ENCODE measurements around the gene HABP2.

Gene HABP2

DNA sequence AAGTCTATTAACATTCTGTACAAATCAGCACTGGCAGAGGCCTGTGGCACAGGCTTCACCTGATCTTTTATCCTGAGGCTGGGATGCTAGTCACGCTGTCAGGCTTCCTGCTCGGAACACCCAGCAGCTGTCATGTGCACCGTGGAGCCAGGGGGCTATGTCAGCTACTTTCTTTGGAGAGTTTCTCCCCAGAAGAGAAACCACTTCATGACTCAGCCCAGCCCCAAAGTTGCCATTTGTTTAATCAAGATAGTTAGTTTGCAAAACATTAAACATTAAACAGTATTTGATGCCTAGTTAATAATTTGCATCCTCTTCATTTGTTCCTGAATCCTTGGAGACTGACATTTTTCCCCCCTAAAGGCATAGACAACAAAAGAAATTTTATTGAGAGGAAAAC, at the start of gene HABP2:
HABP2 (plus strand) TSS at position 353 of the 400 bp plus-strand sequence. CDS start 69 bp downstream, outside the sequence.
- Histone ChIP-seq H3K36me3 (ENCODE audit: control insufficient read depth in 2 of 2, insufficient read depth in 2 of 2, low read length in 2 of 2) (no peaks in the 10 kb centered on the region), H3K4me3 (ENCODE audit: low read length in 2 of 2) (no peak within 1 kb of the TSS), H3K27me3 (ENCODE audit: control insufficient read depth in 2 of 2, insufficient read depth in 2 of 2, low read length in 2 of 2) (no peaks in the 10 kb centered on the region), H3K4me1 (ENCODE audit: control insufficient read depth in 2 of 2, insufficient read depth in 2 of 2, low read length in 2 of 2) (no peaks in the 10 kb centered on the region), H3K27ac (ENCODE audit: low read depth in 2 of 2, low read length in 2 of 2) (no peak within 1 kb of the TSS), H3K9me3 (ENCODE audit: control insufficient read depth in 2 of 2, low read length in 2 of 2) (no peaks in the 10 kb centered on the region), H3K9ac (ENCODE audit: low read depth in 1 of 2, low read length in 2 of 2) (no peak within 1 kb of the TSS)

GRCh38 chr10:113503930-113504329, 48.9 kb upstream of the HABP2 start:
- no peak overlapping the region for H3K9ac ChIP-seq (ENCODE audit: low read depth in 1 of 2, low read length in 2 of 2)
- H3K4me3 ChIP-seq (ENCODE audit: low read length in 2 of 2), result no peak overlapping the region
- no peaks in the 10 kb centered on the region for H3K27me3 ChIP-seq (ENCODE audit: control insufficient read depth in 2 of 2, insufficient read depth in 2 of 2, low read length in 2 of 2)
- H3K36me3 ChIP-seq (ENCODE audit: control insufficient read depth in 2 of 2, insufficient read depth in 2 of 2, low read length in 2 of 2), result no peaks in the 10 kb centered on the region
- no peak overlapping the region for H3K27ac ChIP-seq (ENCODE audit: low read depth in 2 of 2, low read length in 2 of 2)
- H3K4me1 ChIP-seq (ENCODE audit: control insufficient read depth in 2 of 2, insufficient read depth in 2 of 2, low read length in 2 of 2), result no peaks in the 10 kb centered on the region
- no peaks in the 10 kb centered on the region for H3K9me3 ChIP-seq (ENCODE audit: control insufficient read depth in 2 of 2, low read length in 2 of 2)

DNA sequence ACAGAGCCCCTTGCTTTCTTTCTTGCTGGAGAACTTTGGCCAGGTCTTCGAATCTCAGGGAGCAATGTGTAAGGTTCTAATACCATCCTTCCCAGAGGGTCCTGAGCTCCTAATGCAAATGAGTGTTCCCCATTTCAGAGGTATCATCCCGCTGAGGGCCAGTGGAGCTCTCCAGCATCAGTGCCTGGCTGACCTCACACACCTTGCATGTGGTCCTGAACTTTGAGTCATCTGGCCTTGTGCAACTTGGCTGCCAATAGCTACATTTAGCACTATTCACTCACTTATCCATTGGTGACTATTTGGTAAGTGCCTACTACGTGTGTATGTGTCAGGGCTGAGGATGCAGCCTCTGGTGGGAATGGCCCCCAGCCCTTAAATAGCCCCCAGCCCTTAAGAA, 48.4 kb upstream of the HABP2 start:
- H3K27ac ChIP-seq (ENCODE audit: low read depth in 2 of 2, low read length in 2 of 2), result no peak overlapping the region
- no peak overlapping the region for H3K9ac ChIP-seq (ENCODE audit: low read depth in 1 of 2, low read length in 2 of 2)
- no peaks in the 10 kb centered on the region for H3K9me3 ChIP-seq (ENCODE audit: control insufficient read depth in 2 of 2, low read length in 2 of 2)
- H3K4me1 ChIP-seq (ENCODE audit: control insufficient read depth in 2 of 2, insufficient read depth in 2 of 2, low read length in 2 of 2), result no peaks in the 10 kb centered on the region
- H3K36me3 ChIP-seq (ENCODE audit: control insufficient read depth in 2 of 2, insufficient read depth in 2 of 2, low read length in 2 of 2), result no peaks in the 10 kb centered on the region
- no peak overlapping the region for H3K4me3 ChIP-seq (ENCODE audit: low read length in 2 of 2)
- no peaks in the 10 kb centered on the region for H3K27me3 ChIP-seq (ENCODE audit: control insufficient read depth in 2 of 2, insufficient read depth in 2 of 2, low read length in 2 of 2)

GRCh38 chr10:113506476-113506875, 46.4 kb upstream of the HABP2 start:
- H3K36me3 ChIP-seq (ENCODE audit: control insufficient read depth in 2 of 2, insufficient read depth in 2 of 2, low read length in 2 of 2), result no peaks in the 10 kb centered on the region
- H3K27me3 ChIP-seq (ENCODE audit: control insufficient read depth in 2 of 2, insufficient read depth in 2 of 2, low read length in 2 of 2), result no peaks in the 10 kb centered on the region
- no peaks in the 10 kb centered on the region for H3K4me1 ChIP-seq (ENCODE audit: control insufficient read depth in 2 of 2, insufficient read depth in 2 of 2, low read length in 2 of 2)
- H3K4me3 ChIP-seq (ENCODE audit: low read length in 2 of 2), result no peak overlapping the region
- H3K27ac ChIP-seq (ENCODE audit: low read depth in 2 of 2, low read length in 2 of 2), result no peak overlapping the region
- H3K9ac ChIP-seq (ENCODE audit: low read depth in 1 of 2, low read length in 2 of 2), result no peak overlapping the region
- H3K9me3 ChIP-seq (ENCODE audit: control insufficient read depth in 2 of 2, low read length in 2 of 2), result no peaks in the 10 kb centered on the region

DNA sequence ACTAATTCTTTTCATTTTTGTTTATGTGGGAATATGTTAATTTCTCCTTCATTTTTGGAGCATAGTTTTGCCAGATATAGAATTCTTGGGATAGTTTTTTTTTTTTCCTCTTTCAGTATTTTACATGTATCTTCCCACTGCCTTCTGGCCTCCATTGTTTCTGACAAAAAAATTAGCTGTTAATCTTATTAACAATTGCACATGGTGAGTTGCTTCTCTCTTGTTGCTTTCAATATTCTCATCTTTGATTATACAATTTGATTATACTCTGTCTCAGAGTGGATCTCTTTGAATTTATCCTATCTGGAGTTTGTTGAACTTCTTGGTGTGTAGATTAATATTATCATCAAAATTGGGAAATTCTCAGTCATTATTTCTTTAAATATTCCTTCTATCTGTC, 41.4 kb upstream of the HABP2 start:
- Histone ChIP-seq H3K9me3 (ENCODE audit: control insufficient read depth in 2 of 2, low read length in 2 of 2) (no peaks in the 10 kb centered on the region), H3K27me3 (ENCODE audit: control insufficient read depth in 2 of 2, insufficient read depth in 2 of 2, low read length in 2 of 2) (peaks cover 0 to 2% of the 10 kb centered on the region in 2 donors), H3K4me1 (ENCODE audit: control insufficient read depth in 2 of 2, insufficient read depth in 2 of 2, low read length in 2 of 2) (no peaks in the 10 kb centered on the region), H3K36me3 (ENCODE audit: control insufficient read depth in 2 of 2, insufficient read depth in 2 of 2, low read length in 2 of 2) (no peaks in the 10 kb centered on the region), H3K9ac (ENCODE audit: low read depth in 1 of 2, low read length in 2 of 2) (no peak overlapping the region), H3K4me3 (ENCODE audit: low read length in 2 of 2) (no peak overlapping the region), H3K27ac (ENCODE audit: low read depth in 2 of 2, low read length in 2 of 2) (no peak overlapping the region)

DNA sequence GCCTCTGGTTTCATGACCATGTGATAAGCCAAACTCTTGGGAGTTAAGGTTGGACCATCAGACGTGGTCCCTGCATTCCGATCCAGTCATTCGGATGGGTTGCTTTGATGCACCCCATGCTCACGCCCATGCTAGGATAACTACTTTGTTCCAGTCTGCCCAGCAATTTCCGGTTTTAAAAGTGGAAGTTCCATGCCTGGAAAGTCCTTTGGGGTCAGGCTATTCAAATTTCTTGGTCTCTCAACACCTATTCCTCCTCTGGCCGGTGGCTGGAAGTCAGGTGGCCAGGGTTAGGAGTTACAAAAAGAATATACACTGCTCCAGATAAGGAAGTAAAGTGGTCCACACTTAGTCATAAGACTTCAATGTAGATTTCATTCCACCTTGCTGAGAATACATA, 37.7 kb upstream of the HABP2 start:
- Histone ChIP-seq H3K9ac (ENCODE audit: low read depth in 1 of 2, low read length in 2 of 2) (no peak overlapping the region), H3K27me3 (ENCODE audit: control insufficient read depth in 2 of 2, insufficient read depth in 2 of 2, low read length in 2 of 2) (peaks cover 0 to 2% of the 10 kb centered on the region in 2 donors), H3K9me3 (ENCODE audit: control insufficient read depth in 2 of 2, low read length in 2 of 2) (no peaks in the 10 kb centered on the region), H3K27ac (ENCODE audit: low read depth in 2 of 2, low read length in 2 of 2) (no peak overlapping the region), H3K4me3 (ENCODE audit: low read length in 2 of 2) (no peak overlapping the region), H3K36me3 (ENCODE audit: control insufficient read depth in 2 of 2, insufficient read depth in 2 of 2, low read length in 2 of 2) (no peaks in the 10 kb centered on the region), H3K4me1 (ENCODE audit: control insufficient read depth in 2 of 2, insufficient read depth in 2 of 2, low read length in 2 of 2) (no peaks in the 10 kb centered on the region)

DNA sequence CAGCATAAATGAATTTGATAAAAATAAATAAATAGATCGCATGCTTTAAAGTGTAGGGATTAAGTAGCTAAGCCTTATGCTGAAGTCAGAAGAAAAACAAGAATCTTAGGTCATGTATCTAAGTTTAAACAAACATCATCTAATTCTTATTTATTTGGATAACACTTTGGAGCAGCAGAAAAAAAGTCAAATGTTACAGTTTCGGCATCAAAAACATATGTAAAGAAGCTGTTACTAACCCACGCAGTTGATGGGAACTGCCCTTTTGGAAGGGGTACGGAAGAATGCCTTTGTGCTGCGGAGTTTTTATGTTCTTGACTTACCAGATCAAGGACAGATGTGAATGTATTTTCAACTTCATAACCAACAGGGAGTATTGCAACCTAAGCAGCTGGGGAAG, 37.3 kb upstream of the HABP2 start:
- H3K36me3 ChIP-seq (ENCODE audit: control insufficient read depth in 2 of 2, insufficient read depth in 2 of 2, low read length in 2 of 2), result no peaks in the 10 kb centered on the region
- H3K27ac ChIP-seq (ENCODE audit: low read depth in 2 of 2, low read length in 2 of 2), result no peak overlapping the region
- H3K27me3 ChIP-seq (ENCODE audit: control insufficient read depth in 2 of 2, insufficient read depth in 2 of 2, low read length in 2 of 2), result peaks cover 0 to 2% of the 10 kb centered on the region in 2 donors
- no peaks in the 10 kb centered on the region for H3K9me3 ChIP-seq (ENCODE audit: control insufficient read depth in 2 of 2, low read length in 2 of 2)
- no peak overlapping the region for H3K4me3 ChIP-seq (ENCODE audit: low read length in 2 of 2)
- H3K4me1 ChIP-seq (ENCODE audit: control insufficient read depth in 2 of 2, insufficient read depth in 2 of 2, low read length in 2 of 2), result no peaks in the 10 kb centered on the region
- H3K9ac ChIP-seq (ENCODE audit: low read depth in 1 of 2, low read length in 2 of 2), result no peak overlapping the region

- Histone ChIP-seq H3K9me3 (ENCODE audit: control insufficient read depth in 2 of 2, low read length in 2 of 2) (no peaks in the 10 kb centered on the region), H3K27me3 (ENCODE audit: control insufficient read depth in 2 of 2, insufficient read depth in 2 of 2, low read length in 2 of 2) (peaks cover 0 to 2% of the 10 kb centered on the region in 2 donors), H3K36me3 (ENCODE audit: control insufficient read depth in 2 of 2, insufficient read depth in 2 of 2, low read length in 2 of 2) (no peaks in the 10 kb centered on the region), H3K27ac (ENCODE audit: low read depth in 2 of 2, low read length in 2 of 2) (no peak overlapping the region), H3K4me3 (ENCODE audit: low read length in 2 of 2) (no peak overlapping the region), H3K4me1 (ENCODE audit: control insufficient read depth in 2 of 2, insufficient read depth in 2 of 2, low read length in 2 of 2) (no peaks in the 10 kb centered on the region), H3K9ac (ENCODE audit: low read depth in 1 of 2, low read length in 2 of 2) (no peak overlapping the region)
Measured at GRCh38 chr10:113516061-113516460, 36.8 kb upstream of the HABP2 start.

DNA sequence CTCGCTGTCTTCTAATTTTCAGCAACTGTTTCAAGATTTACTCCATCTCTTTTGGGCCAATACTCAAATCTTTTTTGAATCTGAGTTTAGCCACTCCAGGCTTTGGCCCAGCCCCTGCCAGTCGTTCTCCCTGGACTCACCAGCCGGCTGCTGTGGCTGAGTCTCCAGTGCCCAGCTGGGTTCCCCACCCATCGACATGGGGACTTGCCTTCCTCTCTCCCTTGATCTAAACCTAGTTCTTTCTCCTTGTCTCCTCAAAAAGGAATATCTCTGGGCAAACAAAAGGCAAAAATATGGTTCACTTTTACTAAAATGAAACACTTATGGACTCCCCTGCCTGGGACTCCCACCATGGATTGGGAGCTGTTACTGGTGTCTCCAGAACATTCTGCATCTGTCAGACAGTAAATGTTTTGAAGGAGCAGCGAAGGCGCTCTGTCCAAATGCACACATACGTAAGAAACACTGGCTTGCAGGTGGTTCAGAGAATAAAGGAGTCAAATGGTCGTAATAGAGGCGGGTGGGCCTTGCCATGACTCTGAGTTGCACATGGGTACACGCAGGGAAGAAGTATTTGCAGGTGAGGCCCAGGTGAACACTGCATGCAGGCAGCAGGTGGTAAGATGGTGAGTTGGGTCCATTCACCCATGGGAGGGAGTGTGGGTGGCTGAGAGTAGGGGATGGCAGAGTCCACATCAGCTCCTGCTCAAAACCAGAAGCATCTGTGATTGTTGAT, 35.5 kb upstream of the HABP2 start:
- H3K9me3 ChIP-seq (ENCODE audit: control insufficient read depth in 2 of 2, low read length in 2 of 2), result no peaks in the 10 kb centered on the region
- no peak overlapping the region for H3K9ac ChIP-seq (ENCODE audit: low read depth in 1 of 2, low read length in 2 of 2)
- peaks cover 0 to 2% of the 10 kb centered on the region in 2 donors for H3K27me3 ChIP-seq (ENCODE audit: control insufficient read depth in 2 of 2, insufficient read depth in 2 of 2, low read length in 2 of 2)
- no peak overlapping the region for H3K4me3 ChIP-seq (ENCODE audit: low read length in 2 of 2)
- H3K36me3 ChIP-seq (ENCODE audit: control insufficient read depth in 2 of 2, insufficient read depth in 2 of 2, low read length in 2 of 2), result no peaks in the 10 kb centered on the region
- no peak overlapping the region for H3K27ac ChIP-seq (ENCODE audit: low read depth in 2 of 2, low read length in 2 of 2)
- H3K4me1 ChIP-seq (ENCODE audit: control insufficient read depth in 2 of 2, insufficient read depth in 2 of 2, low read length in 2 of 2), result no peaks in the 10 kb centered on the region

DNA sequence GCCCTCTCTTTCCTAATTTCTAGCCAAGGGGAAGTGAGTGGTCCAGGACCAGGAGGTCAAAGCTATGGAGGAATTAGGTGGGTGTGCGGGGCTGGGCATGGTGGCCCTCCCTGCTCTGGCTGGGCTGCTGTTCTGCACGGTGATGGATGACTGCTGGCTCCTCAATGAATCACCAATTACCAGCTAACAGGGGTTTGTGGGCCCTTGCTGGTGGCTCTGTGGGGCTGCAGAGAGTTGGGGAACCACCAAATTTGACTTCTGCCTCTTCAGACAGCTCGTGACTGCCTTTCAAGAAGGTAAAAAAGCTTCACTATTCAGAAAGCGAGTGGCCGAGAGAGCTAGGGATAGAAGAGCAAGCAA, 35.0 kb upstream of the HABP2 start:
- Histone ChIP-seq H3K36me3 (ENCODE audit: control insufficient read depth in 2 of 2, insufficient read depth in 2 of 2, low read length in 2 of 2) (no peaks in the 10 kb centered on the region), H3K27ac (ENCODE audit: low read depth in 2 of 2, low read length in 2 of 2) (no peak overlapping the region), H3K4me3 (ENCODE audit: low read length in 2 of 2) (no peak overlapping the region), H3K4me1 (ENCODE audit: control insufficient read depth in 2 of 2, insufficient read depth in 2 of 2, low read length in 2 of 2) (no peaks in the 10 kb centered on the region), H3K9ac (ENCODE audit: low read depth in 1 of 2, low read length in 2 of 2) (no peak overlapping the region), H3K9me3 (ENCODE audit: control insufficient read depth in 2 of 2, low read length in 2 of 2) (no peaks in the 10 kb centered on the region), H3K27me3 (ENCODE audit: control insufficient read depth in 2 of 2, insufficient read depth in 2 of 2, low read length in 2 of 2) (peaks cover 0 to 2% of the 10 kb centered on the region in 2 donors)

Measured in mucosa of rectum (tissue), 2 donors.